IMR-90 (cell line): ENCODE results near the gene SOX8. TPM values are rescaled to one million over a fixed set of nuclear protein-coding genes. Genes with fewer than 3 reads are reported as not detected.

ENCODE experiments used
- ATAC-seq: fragments of 200-7000 bp; cut with Tn5 transposase; 2 replicates; pipeline ENCODE4 v1.9.1; 2020; ENCODE audit warnings: low read depth, mild to moderate bottlenecking, moderate library complexity
- BruUV-seq: library from RNA; stranded (reverse); fragments of 400-500 nt; replicated peaks from 2 replicates; lab custom pipeline; 2021; lab: Mats Ljungman, UMichigan
- CTCF ChIA-PET: fragments of 300-600 bp; formaldehyde crosslinking; extraction: SDS; loops from one replicate; lab custom pipeline; 2021; ENCODE audit warnings: antibody characterized with exemption; lab: Yijun Ruan, JAX
- POLR2A ChIA-PET: fragments of 300-600 bp; sonication (Branson Sonifier 250); formaldehyde crosslinking; loops from one replicate; lab custom pipeline; 2022; ENCODE audit warnings: antibody characterized with exemption; ENCODE audit not compliant: unreplicated experiment; lab: Charles Lee
- DNase-seq: peaks from one replicate; pipeline ENCODE4 v3.0.0; 2013
- H2AFZ ChIP-seq: replicated peaks from 2 replicates; pipeline ENCODE3; 2013; ENCODE audit warnings: low read length, mild to moderate bottlenecking; ENCODE audit not compliant: poor library complexity
- H2AK5ac ChIP-seq: 2 replicates; pipeline ENCODE4 v1.6.1; 2013; ENCODE audit warnings: low read depth, low read length, inconsistent platforms
- H2AK9ac ChIP-seq: replicated peaks from 2 replicates; pipeline ENCODE3; 2013; ENCODE audit warnings: mild to moderate bottlenecking, low read depth, low read length, moderate library complexity; ENCODE audit not compliant: poor library complexity
- H2BK120ac ChIP-seq: 2 replicates; pipeline ENCODE4 v1.6.1; 2013; ENCODE audit warnings: low read depth, low read length, inconsistent platforms
- H2BK15ac ChIP-seq: 3 replicates; pipeline ENCODE4 v1.6.1; 2013; ENCODE audit warnings: low read depth, low read length, inconsistent platforms
- H2BK20ac ChIP-seq: 2 replicates; pipeline ENCODE4 v1.6.1; 2013; ENCODE audit warnings: low read depth, mild to moderate bottlenecking, inconsistent platforms, low read length, moderate library complexity
- H2BK5ac ChIP-seq: 2 replicates; pipeline ENCODE4 v1.6.1; 2013; ENCODE audit warnings: mild to moderate bottlenecking, low read depth, low read length, inconsistent platforms; ENCODE audit not compliant: poor library complexity, severe bottlenecking
- H3K14ac ChIP-seq: replicated peaks from 2 replicates; pipeline ENCODE4 v1.6.1; 2013; ENCODE audit warnings: low read depth, low read length, inconsistent platforms
- H3K18ac ChIP-seq: 2 replicates; pipeline ENCODE4 v1.6.1; 2013; ENCODE audit warnings: low read depth, low read length, control low read depth
- H3K23ac ChIP-seq: 2 replicates; pipeline ENCODE4 v1.6.1; 2013; ENCODE audit warnings: low read depth, low read length, inconsistent platforms
- H3K27ac ChIP-seq: 2 replicates; pipeline ENCODE4 v1.5.1; 2013; ENCODE audit warnings: mild to moderate bottlenecking, control low read depth, low read length; ENCODE audit not compliant: insufficient read depth
- H3K27me3 ChIP-seq: 2 replicates; pipeline ENCODE4 v1.6.1; 2013; ENCODE audit warnings: low read length; ENCODE audit not compliant: control insufficient read depth, insufficient read depth
- H3K36me3 ChIP-seq: 2 replicates; pipeline ENCODE4 v1.6.1; 2013; ENCODE audit warnings: low read length, mixed read lengths; ENCODE audit not compliant: control insufficient read depth, insufficient read depth
- H3K4ac ChIP-seq: 2 replicates; pipeline ENCODE4 v1.6.1; 2013; ENCODE audit warnings: low read depth, low read length, inconsistent platforms
- H3K4me1 ChIP-seq: 2 replicates; pipeline ENCODE4 v1.6.1; 2013; ENCODE audit warnings: low read length, mixed read lengths; ENCODE audit not compliant: control insufficient read depth, insufficient read depth
- H3K4me2 ChIP-seq: 2 replicates; pipeline ENCODE4 v1.6.1; 2013; ENCODE audit warnings: low read depth, mild to moderate bottlenecking, control low read depth, low read length, moderate library complexity
- H3K4me3 ChIP-seq: 2 replicates; pipeline ENCODE4 v1.5.1; 2013; ENCODE audit warnings: low read depth, mild to moderate bottlenecking, control low read depth, low read length, moderate library complexity; ENCODE audit not compliant: insufficient read depth
- H3K56ac ChIP-seq: 2 replicates; pipeline ENCODE4 v1.6.1; 2013; ENCODE audit warnings: low read length, inconsistent platforms; ENCODE audit not compliant: insufficient read depth; ENCODE audit errors: extremely low read depth
- H3K79me1 ChIP-seq, 2 experiments: 2 replicates each; pipeline ENCODE4 v1.6.1; 2013; ENCODE audit warnings: low read length in 2 of 2, inconsistent platforms in 1 of 2, low read depth in 1 of 2
- H3K9ac ChIP-seq: 2 replicates; pipeline ENCODE4 v1.6.1; 2013; ENCODE audit warnings: low read depth, low read length, control low read depth
- H3K9me1 ChIP-seq: 2 replicates; pipeline ENCODE4 v1.6.1; 2013; ENCODE audit warnings: low read length, inconsistent platforms; ENCODE audit not compliant: insufficient read depth
- H3K9me3 ChIP-seq: 2 replicates; pipeline ENCODE4 v1.6.1; 2013; ENCODE audit warnings: low read length; ENCODE audit not compliant: control insufficient read depth, insufficient read depth
- H4K20me1 ChIP-seq: 2 replicates; pipeline ENCODE4 v1.6.1; 2013; ENCODE audit warnings: low read length, inconsistent platforms; ENCODE audit not compliant: insufficient read depth
- H4K5ac ChIP-seq: 2 replicates; pipeline ENCODE4 v1.6.1; 2013; ENCODE audit warnings: mild to moderate bottlenecking, low read depth, low read length, control low read depth
- H4K8ac ChIP-seq, 2 experiments: 2 replicates each; pipeline ENCODE4 v1.6.1; 2013; ENCODE audit warnings: low read depth in 2 of 2, low read length in 2 of 2, control low read depth in 1 of 2, inconsistent platforms in 1 of 2
- H4K91ac ChIP-seq: 2 replicates; pipeline ENCODE4 v1.6.1; 2013; ENCODE audit warnings: low read depth, low read length, inconsistent platforms; ENCODE audit not compliant: insufficient read depth
- BHLHE40 ChIP-seq: fragments of 150-350 bp; IDR thresholded peaks from 2 replicates; pipeline ENCODE4 v1.6.1; 2016; ENCODE audit warnings: mild to moderate bottlenecking, low read depth, low read length
- CEBPB ChIP-seq: IDR thresholded peaks from 2 replicates; pipeline ENCODE4 v1.6.1; 2012; ENCODE audit warnings: low read depth, low read length, improper control_type of control experiment
- CHD1 ChIP-seq: IDR thresholded peaks from 2 replicates; pipeline ENCODE4 v1.6.1; 2012; ENCODE audit warnings: low read depth, low read length, improper control_type of control experiment
- CTCF ChIP-seq: conservative IDR thresholded peaks from 2 replicates; pipeline ENCODE4 v1.5.1; 2012; ENCODE audit warnings: mild to moderate bottlenecking, low read depth, low read length, improper control_type of control experiment
- ELK1 ChIP-seq: fragments of 150-350 bp; IDR thresholded peaks from 2 replicates; pipeline ENCODE4 v1.6.1; 2016; ENCODE audit warnings: low read depth, mild to moderate bottlenecking, low read length, moderate library complexity, borderline replicate concordance
- FOS ChIP-seq: fragments of 150-350 bp; IDR thresholded peaks from 2 replicates; pipeline ENCODE4 v1.6.1; 2016; ENCODE audit warnings: low read depth, low read length
- MAFK ChIP-seq: IDR thresholded peaks from 2 replicates; pipeline ENCODE4 v1.6.1; 2012; ENCODE audit warnings: low read depth, low read length, improper control_type of control experiment
- MAZ ChIP-seq: IDR thresholded peaks from 2 replicates; pipeline ENCODE4 v1.6.1; 2012; ENCODE audit warnings: low read depth, mild to moderate bottlenecking, low read length, improper control_type of control experiment, moderate library complexity, borderline replicate concordance
- MXI1 ChIP-seq: IDR thresholded peaks from 2 replicates; pipeline ENCODE4 v1.6.1; 2012; ENCODE audit warnings: low read depth, mild to moderate bottlenecking, low read length, moderate library complexity, borderline replicate concordance
- NFE2L2 ChIP-seq: fragments of 150-350 bp; IDR thresholded peaks from 2 replicates; pipeline ENCODE4 v1.6.1; 2016; ENCODE audit warnings: low read depth, mild to moderate bottlenecking, low read length
- POLR2A ChIP-seq: IDR thresholded peaks from 2 replicates; pipeline ENCODE4 v1.6.1; 2012; ENCODE audit warnings: mild to moderate bottlenecking, low read depth, low read length
- RAD21 ChIP-seq: IDR thresholded peaks from 2 replicates; pipeline ENCODE4 v1.6.1; 2012; ENCODE audit warnings: low read length, improper control_type of control experiment
- RCOR1 ChIP-seq: IDR thresholded peaks from 2 replicates; pipeline ENCODE4 v1.6.1; 2012; ENCODE audit warnings: mild to moderate bottlenecking, low read length, improper control_type of control experiment; ENCODE audit not compliant: insufficient replicate concordance
- RFX5 ChIP-seq: IDR thresholded peaks from 2 replicates; pipeline ENCODE4 v1.8.0; 2012; ENCODE audit warnings: low read depth, mild to moderate bottlenecking, low read length, moderate library complexity
- SMC3 ChIP-seq: fragments of 150-350 bp; IDR thresholded peaks from 2 replicates; pipeline ENCODE4 v1.6.1; 2016; ENCODE audit warnings: low read depth, mild to moderate bottlenecking, antibody characterized with exemption, low read length, moderate library complexity
- USF2 ChIP-seq: fragments of 150-350 bp; IDR thresholded peaks from 2 replicates; pipeline ENCODE4 v1.6.1; 2017; ENCODE audit warnings: mild to moderate bottlenecking, antibody characterized with exemption, low read length, low read depth
- WGBS, 2 experiments: methylation state at CpG; one replicate each; pipeline versions ENCODE4 v1.1.5 to v1.1.7; 2013; ENCODE audit warnings: missing lambda C conversion rate in 2 of 2; ENCODE audit not compliant: insufficient read length in 1 of 2; ENCODE audit errors: extremely low coverage in 2 of 2; 5-methylcytosine and 5-hydroxymethylcytosine counted together
- dilution Hi-C: fragments of 300-500 bp; cut with HindIII; formaldehyde crosslinking; loops from one replicate; pipeline ENCODE4 v1.14.3; 2018; ENCODE audit warnings: low sequenced_read_pairs; ENCODE audit not compliant: unreplicated experiment
- in situ Hi-C: fragments of 300-500 bp; cut with MboI; formaldehyde crosslinking; loops from 3 replicates; pipeline ENCODE4 v1.14.3; 2019; ENCODE audit warnings: low sequenced_read_pairs, inconsistent platforms, mixed read lengths
- intact Hi-C: fragments of 100-400 bp; cut with micrococcal nuclease; formaldehyde crosslinking; loops from 2 replicates; pipeline ENCODE4 v1.10.0; 2022
- polyA plus RNA-seq, 3 experiments: library from polyadenylated mRNA; depleted of rRNA; stranded (reverse); fragments of >200 nt; gene quantifications; 2 replicates each; pipeline ENCODE4 v1.2.3, GENCODE V29; 2012; ENCODE audit warnings: low replicate concordance in 1 of 3
- total RNA-seq: library from RNA; depleted of rRNA; stranded (reverse); fragments of >200 nt; gene quantifications from 2 replicates; pipeline ENCODE4 v1.2.3, GENCODE V29; 2012

The SOX8 gene
- total and polyA plus RNA-seq, 2 of the 4 experiments (the other 2 are of a cell fraction): under 0.01 to 0.26 TPM

- H3K4me1 ChIP-seq: peaks cover 7% of the 10 kb centered on the region
- dilution Hi-C loops (no loop called here), intact Hi-C loops (no loop called here), in situ Hi-C loops (no loop called here)
- no peak overlapping the region for H4K5ac ChIP-seq
- no peak overlapping the region for H3K4me3 ChIP-seq
- POLR2A ChIA-PET: no interaction called here
- H2BK15ac ChIP-seq: no peak overlapping the region
- no peaks in the 10 kb centered on the region; the same call in 1 of the 2 replicates for H4K20me1 ChIP-seq
- H2AFZ ChIP-seq: no peak overlapping the region
- H2AK9ac ChIP-seq: no peak overlapping the region
- H4K91ac ChIP-seq: no peak overlapping the region
- ATAC-seq (no peak), DNase-seq (no peak)
- H3K18ac ChIP-seq: no peak overlapping the region
- no peak overlapping the region for H2BK120ac ChIP-seq
- no peak overlapping the region for H3K23ac ChIP-seq
- CTCF ChIA-PET: no interaction called here
- no peak overlapping the region for H2BK20ac ChIP-seq
- no peak overlapping the region for H4K8ac ChIP-seq
- no peak overlapping the region for H3K27ac ChIP-seq
- H2BK5ac ChIP-seq: no peak overlapping the region
- H3K9ac ChIP-seq: no peak overlapping the region
- H3K9me3 ChIP-seq: peaks cover 28% of the 10 kb centered on the region
- no peaks in the 10 kb centered on the region for H3K79me1 ChIP-seq
- peaks cover 51% of the 10 kb centered on the region for H3K27me3 ChIP-seq
- no peak overlapping the region for H3K4me2 ChIP-seq
- H3K9me1 ChIP-seq: no peaks in the 10 kb centered on the region
- BruUV-seq: no TSS peak
- H2AK5ac ChIP-seq: no peak overlapping the region
- H3K4ac ChIP-seq: no peak overlapping the region
- no peaks in the 10 kb centered on the region for H3K36me3 ChIP-seq
- 94% methylated on average over 3 of the region's 11 CpGs; no CpG with 5 or more reads in 1 of the 2 experiments for WGBS, 2 experiments
- no peak overlapping the region for H3K56ac ChIP-seq
- no peak overlapping the region for H3K14ac ChIP-seq
- TF ChIP-seq MAFK: no peak
- TF ChIP-seq RFX5: no peak
- TF ChIP-seq CHD1: no peak
- TF ChIP-seq FOS: no peak
- no peak for TF ChIP-seq USF2
- no peak for TF ChIP-seq BHLHE40
- TF ChIP-seq MAZ: no peak
- no peak for TF ChIP-seq CEBPB
- no peak for TF ChIP-seq ELK1
- TF ChIP-seq RCOR1: no peak
- no peak for TF ChIP-seq CTCF
- TF ChIP-seq RAD21: no peak
- TF ChIP-seq NFE2L2: no peak
- TF ChIP-seq MXI1: no peak
- TF ChIP-seq POLR2A: no peak
- no peak for TF ChIP-seq SMC3
Observed at GRCh38 chr16:998615-999014, 17.0 kb downstream of the SOX8 start.
